ENCODE results near the gene VTI1A.

DNA sequence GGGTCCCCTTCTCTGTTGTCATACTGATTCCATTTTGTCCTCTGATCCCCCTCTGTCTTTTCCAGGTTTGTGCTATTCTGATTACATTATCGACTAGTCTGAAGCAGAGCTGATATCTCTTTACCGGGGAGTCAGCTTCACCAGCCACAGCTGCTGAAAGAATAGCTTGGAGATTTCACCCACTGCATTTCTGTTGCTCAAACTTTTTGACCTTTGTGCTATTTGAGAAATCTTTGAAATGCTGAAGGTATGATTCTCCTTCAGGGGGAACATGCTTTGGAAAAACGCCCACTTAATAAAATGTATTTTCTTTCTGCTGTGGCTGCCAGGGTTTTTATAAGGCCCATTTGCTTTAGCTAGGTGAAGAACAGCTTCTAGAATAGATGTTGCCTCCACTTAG is 305.3 kb downstream of the VTI1A start:
- TF ChIP-seq CTCF (IDR thresholded peaks at IDR 0.05) (no peak), POLR2A (IDR thresholded peaks at IDR 0.05) (no peak)
